IPS-NIHi7 (cell line): ENCODE measurements around the gene CAPNS1.
A peak's percentile ranks its signal among the peaks of the same experiment; 100 is the strongest.
"Not testable (repeated sequence)": the region's sequence is repeated elsewhere in the genome, so short reads cannot be mapped to it uniquely, and the experiment has no call there.

Experiments used
- DNase-seq: peaks from one replicate; pipeline ENCODE4 v3.0.0; 2012; ENCODE audit warnings: mixed read lengths; ENCODE audit errors: extremely low spot score

The CAPNS1 gene

GRCh38 chr19:36150586-36150985 lies 10.7 kb downstream of the CAPNS1 start:
- DNase-seq: no peak

- DNase-seq: peak; percentile 64
These were observed 11.5 kb downstream of the CAPNS1 start for GRCh38 chr19:36151144-36152018.

GRCh38 chr19:36152019-36152351 lies 12.1 kb downstream of the CAPNS1 start:
- no peak for DNase-seq

GRCh38 chr19:36152352-36153091 lies 12.7 kb downstream of the CAPNS1 start, which contains the start of gene COX7A1:
Gene COX7A1 (minus strand): TSS chr19:36152447. CDS start chr19:36152407, 40 bp downstream.
- no peak for DNase-seq

- no peak for DNase-seq
These were observed 13.3 kb downstream of the CAPNS1 start for GRCh38 chr19:36153126-36153525.

- no peak for DNase-seq
These were observed 21.1 kb downstream of the CAPNS1 start for GRCh38 chr19:36160821-36161596.

GRCh38 chr19:36163813-36164212 lies 23.9 kb downstream of the CAPNS1 start:
- no peak for DNase-seq

GRCh38 chr19:36169084-36169760 lies 29.4 kb downstream of the CAPNS1 start:
- no peak for DNase-seq

GRCh38 chr19:36172852-36173251 lies 33.0 kb downstream of the CAPNS1 start:
- DNase-seq: no peak

GRCh38 chr19:36173846-36174245 lies 34.0 kb downstream of the CAPNS1 start:
- DNase-seq: not testable (repeated sequence)

GRCh38 chr19:36179077-36179476 lies 39.2 kb downstream of the CAPNS1 start:
- not testable (repeated sequence) for DNase-seq

GRCh38 chr19:36182612-36183244 lies 42.9 kb downstream of the CAPNS1 start:
- no peak for DNase-seq

- DNase-seq: no peak
These were observed 43.4 kb downstream of the CAPNS1 start for GRCh38 chr19:36183245-36183628.

- DNase-seq: not testable (repeated sequence)
These were observed 46.9 kb downstream of the CAPNS1 start for GRCh38 chr19:36186722-36187121.

GRCh38 chr19:36196249-36196648 lies 56.4 kb downstream of the CAPNS1 start:
- DNase-seq: no peak

GRCh38 chr19:36198119-36198518 lies 58.3 kb downstream of the CAPNS1 start:
- DNase-seq: no peak
